Suprapubic skin (tissue), 3 donors: ENCODE data around the gene RAE1.

Source experiments
- EP300 ChIP-seq: sonication (generic); formaldehyde crosslinking; IDR thresholded peaks from one replicate; pipeline ENCODE4 v1.6.1; 2017; ENCODE audit warnings: antibody characterized with exemption
- POLR2A ChIP-seq, 2 donors: fragments of 450-650 bp; IDR thresholded peaks; one replicate each; pipeline ENCODE4 v1.6.1; 2017; ENCODE audit warnings: antibody characterized with exemption in 2 of 2, mild to moderate bottlenecking in 2 of 2, moderate library complexity in 2 of 2
- TF ChIP-seq, protein P1 (sequence below), 2 donors: fragments of 200-600 bp in 1 of 2; fragments of 450-650 bp in 1 of 2; sonication (generic) in 1 of 2; IDR thresholded peaks; one replicate each; pipeline ENCODE4 v1.5.1; 2016 to 2019; ENCODE audit warnings: antibody characterized with exemption in 2 of 2, mild to moderate bottlenecking in 1 of 2, moderate library complexity in 1 of 2

DNA sequence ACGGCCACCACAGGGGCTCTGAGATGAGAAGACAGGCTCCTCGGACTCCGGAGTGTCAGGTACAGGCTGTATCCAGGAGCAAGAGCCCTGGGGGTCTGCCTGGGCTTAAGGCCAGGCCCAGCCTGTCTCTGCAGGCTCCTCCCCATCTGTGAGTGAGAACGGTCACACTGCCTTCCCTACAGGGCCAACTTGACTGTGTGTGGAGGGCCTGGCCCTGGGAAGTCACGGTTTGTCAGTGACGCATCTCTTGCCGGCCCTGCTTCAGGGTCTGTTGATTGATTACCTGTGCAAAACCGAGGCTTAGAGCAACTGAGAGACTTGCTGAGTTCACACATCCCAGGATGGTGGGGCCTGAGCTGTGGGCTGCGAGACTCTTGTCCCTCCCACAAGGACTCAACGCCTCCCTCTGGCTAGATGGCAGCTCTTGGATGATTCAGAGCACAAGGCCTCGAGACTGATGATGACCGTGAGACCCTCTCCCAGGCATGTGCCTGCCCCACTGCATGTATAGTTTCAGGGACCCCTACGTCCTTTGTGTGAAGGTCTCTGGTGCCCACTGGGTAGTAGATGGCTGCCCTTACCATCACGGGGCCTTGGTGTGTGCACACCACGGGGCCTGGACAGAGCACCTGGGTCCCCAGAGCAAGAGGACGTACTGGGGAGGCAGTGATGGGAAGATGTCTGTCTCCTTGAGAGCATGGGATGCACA, 46.1 kb downstream of the RAE1 start:
- TF ChIP-seq POLR2A (IDR thresholded peaks at IDR 0.05) = no peak
- TF ChIP-seq, protein P1, sequence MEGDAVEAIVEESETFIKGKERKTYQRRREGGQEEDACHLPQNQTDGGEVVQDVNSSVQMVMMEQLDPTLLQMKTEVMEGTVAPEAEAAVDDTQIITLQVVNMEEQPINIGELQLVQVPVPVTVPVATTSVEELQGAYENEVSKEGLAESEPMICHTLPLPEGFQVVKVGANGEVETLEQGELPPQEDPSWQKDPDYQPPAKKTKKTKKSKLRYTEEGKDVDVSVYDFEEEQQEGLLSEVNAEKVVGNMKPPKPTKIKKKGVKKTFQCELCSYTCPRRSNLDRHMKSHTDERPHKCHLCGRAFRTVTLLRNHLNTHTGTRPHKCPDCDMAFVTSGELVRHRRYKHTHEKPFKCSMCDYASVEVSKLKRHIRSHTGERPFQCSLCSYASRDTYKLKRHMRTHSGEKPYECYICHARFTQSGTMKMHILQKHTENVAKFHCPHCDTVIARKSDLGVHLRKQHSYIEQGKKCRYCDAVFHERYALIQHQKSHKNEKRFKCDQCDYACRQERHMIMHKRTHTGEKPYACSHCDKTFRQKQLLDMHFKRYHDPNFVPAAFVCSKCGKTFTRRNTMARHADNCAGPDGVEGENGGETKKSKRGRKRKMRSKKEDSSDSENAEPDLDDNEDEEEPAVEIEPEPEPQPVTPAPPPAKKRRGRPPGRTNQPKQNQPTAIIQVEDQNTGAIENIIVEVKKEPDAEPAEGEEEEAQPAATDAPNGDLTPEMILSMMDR (IDR thresholded peaks at IDR 0.05) = no peak
- no peak for TF ChIP-seq EP300
